Neural progenitor cell (in vitro differentiated cells): ENCODE results near the gene DGLUCY.
"Not testable (repeated sequence)": the region's sequence is repeated elsewhere in the genome, so short reads cannot be mapped to it uniquely, and the experiment has no call there.

ENCODE experiments used
- CTCF ChIP-seq: fragments of 200-600 bp; sonication (generic); IDR thresholded peaks from 2 replicates; pipeline ENCODE4 v1.5.1; 2017; ENCODE audit warnings: antibody characterized with exemption, mild to moderate bottlenecking
- EZH2 ChIP-seq: fragments of 200-600 bp; sonication (generic); IDR thresholded peaks from 2 replicates; pipeline ENCODE4 v1.6.1; 2017; ENCODE audit warnings: antibody characterized with exemption, mild to moderate bottlenecking, moderate library complexity
- EZH2phosphoT487 ChIP-seq: fragments of 200-600 bp; sonication (generic); IDR thresholded peaks from 2 replicates; pipeline ENCODE4 v1.6.1; 2017; ENCODE audit warnings: antibody characterized with exemption

GRCh38 chr14:91266276-91266675, 152.4 kb downstream of the DGLUCY start:
- not testable (repeated sequence) for TF ChIP-seq CTCF, EZH2, EZH2phosphoT487
